Measurements from ENCODE around the gene GRM7. TPM values are rescaled to one million over a fixed set of nuclear protein-coding genes. Genes with fewer than 3 reads are reported as not detected.

GRM7 gene
- polyA plus RNA-seq, 1 experiment, result not detected

DNA sequence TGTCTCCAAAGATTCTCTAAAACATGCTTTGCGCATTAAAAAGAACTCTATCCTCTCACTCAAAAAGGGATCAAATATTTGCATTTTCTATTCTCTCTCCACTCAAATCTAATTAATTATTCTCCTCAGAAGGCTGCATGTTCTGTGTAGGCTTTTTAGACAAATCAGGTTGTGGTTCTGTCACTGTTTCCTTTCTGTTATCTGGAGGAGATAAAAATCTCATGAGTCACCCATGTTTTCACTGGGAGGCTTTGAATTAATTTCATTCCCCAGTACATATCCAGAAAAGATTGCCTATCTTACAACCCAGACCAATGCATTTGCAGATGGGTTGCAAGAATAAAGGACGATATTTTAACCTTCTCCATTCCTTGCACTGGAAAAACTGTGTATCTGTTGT is 446.5 kb downstream of the GRM7 start:
- DNase-seq (ENCODE audit: low read depth, low spot score), result no peak
- CTCF ChIA-PET, result no interaction called here
- POLR2A ChIA-PET, result no interaction called here

DNA sequence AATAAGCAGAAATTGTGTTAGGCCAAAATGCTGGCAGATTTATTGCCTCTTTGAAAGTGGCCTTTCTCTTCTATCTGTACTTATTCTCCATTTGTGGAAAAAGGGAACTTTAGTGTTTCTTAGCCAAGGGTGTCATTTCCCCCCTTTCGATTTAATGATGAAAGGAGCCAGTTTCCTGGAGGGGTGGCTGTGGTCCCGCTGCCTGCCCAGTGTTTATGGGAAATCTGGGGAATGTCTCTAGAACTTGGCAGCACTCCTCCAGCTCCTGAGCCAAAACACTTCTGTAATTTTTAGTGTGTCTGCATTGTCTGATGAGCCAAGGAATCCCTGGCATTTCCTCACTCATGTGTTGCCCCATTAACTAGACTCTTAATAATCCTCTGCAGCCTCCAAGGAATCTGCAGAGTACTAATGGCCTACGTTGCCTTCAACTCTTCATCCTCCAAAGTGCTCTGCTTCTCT is 448.8 kb downstream of the GRM7 start:
- Histone ChIP-seq H3K27me3 (ENCODE audit: control insufficient read depth, insufficient read depth, low read length) (no peaks in the 10 kb centered on the region), H3K27ac (ENCODE audit: low read depth, low read length) (no peak overlapping the region), H3K9me3 (ENCODE audit: control insufficient read depth, insufficient read depth, low read length) (peaks cover 11% of the 10 kb centered on the region), H3K4me3 (ENCODE audit: low read depth, low read length) (no peak overlapping the region)
- TF ChIP-seq, protein P1, sequence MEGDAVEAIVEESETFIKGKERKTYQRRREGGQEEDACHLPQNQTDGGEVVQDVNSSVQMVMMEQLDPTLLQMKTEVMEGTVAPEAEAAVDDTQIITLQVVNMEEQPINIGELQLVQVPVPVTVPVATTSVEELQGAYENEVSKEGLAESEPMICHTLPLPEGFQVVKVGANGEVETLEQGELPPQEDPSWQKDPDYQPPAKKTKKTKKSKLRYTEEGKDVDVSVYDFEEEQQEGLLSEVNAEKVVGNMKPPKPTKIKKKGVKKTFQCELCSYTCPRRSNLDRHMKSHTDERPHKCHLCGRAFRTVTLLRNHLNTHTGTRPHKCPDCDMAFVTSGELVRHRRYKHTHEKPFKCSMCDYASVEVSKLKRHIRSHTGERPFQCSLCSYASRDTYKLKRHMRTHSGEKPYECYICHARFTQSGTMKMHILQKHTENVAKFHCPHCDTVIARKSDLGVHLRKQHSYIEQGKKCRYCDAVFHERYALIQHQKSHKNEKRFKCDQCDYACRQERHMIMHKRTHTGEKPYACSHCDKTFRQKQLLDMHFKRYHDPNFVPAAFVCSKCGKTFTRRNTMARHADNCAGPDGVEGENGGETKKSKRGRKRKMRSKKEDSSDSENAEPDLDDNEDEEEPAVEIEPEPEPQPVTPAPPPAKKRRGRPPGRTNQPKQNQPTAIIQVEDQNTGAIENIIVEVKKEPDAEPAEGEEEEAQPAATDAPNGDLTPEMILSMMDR (IDR thresholded peaks at IDR 0.05; ENCODE audit: low read depth, low read length), result no peak
- POLR2A ChIA-PET, result no interaction called here
- no peak for DNase-seq (ENCODE audit: low read depth, low spot score)
- CTCF ChIA-PET, result no interaction called here

More for the DNA sequence above, 446.5 kb downstream of the GRM7 start:
- H3K27me3 ChIP-seq (ENCODE audit: control insufficient read depth, insufficient read depth, low read length), result no peaks in the 10 kb centered on the region
- TF ChIP-seq, protein P1 (IDR thresholded peaks at IDR 0.05; ENCODE audit: low read depth, low read length), result no peak
- H3K27ac ChIP-seq (ENCODE audit: low read depth, low read length), result no peak overlapping the region
- peaks cover 8% of the 10 kb centered on the region; the same call in 1 of the 2 replicates for H3K9me3 ChIP-seq (ENCODE audit: control insufficient read depth, insufficient read depth, low read length)
- no peak overlapping the region for H3K4me3 ChIP-seq (ENCODE audit: low read depth, low read length)

DNA sequence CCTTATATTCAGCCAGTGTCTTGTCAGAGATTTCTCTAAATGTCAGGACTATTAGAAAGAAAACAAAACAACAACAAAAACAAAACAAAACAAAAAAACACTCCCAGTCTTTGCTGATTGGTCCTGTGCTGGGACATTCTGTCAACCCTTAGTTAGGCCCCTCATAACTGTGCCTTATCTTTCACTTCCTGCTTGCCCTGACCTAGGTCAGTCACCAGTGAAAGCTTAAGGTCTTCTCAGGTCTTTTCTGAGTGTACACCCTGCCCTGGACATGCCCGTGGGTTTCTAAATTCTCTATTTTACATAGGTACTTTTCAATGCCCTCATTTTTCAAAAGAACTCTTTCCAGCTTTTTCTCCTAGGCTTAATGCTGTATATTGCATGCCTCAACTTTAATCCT is 454.1 kb downstream of the GRM7 start:
- DNase-seq (ENCODE audit: low read depth, low spot score), result no peak
- Histone ChIP-seq H3K9me3 (ENCODE audit: control insufficient read depth, insufficient read depth, low read length) (peaks cover 5% of the 10 kb centered on the region), H3K27ac (ENCODE audit: low read depth, low read length) (no peak overlapping the region), H3K27me3 (ENCODE audit: control insufficient read depth, insufficient read depth, low read length) (no peaks in the 10 kb centered on the region), H3K4me3 (ENCODE audit: low read depth, low read length) (no peak overlapping the region)
- POLR2A ChIA-PET, result no interaction called here
- CTCF ChIA-PET, result no interaction called here
- TF ChIP-seq, protein P1 (IDR thresholded peaks at IDR 0.05; ENCODE audit: low read depth, low read length), result no peak

DNA sequence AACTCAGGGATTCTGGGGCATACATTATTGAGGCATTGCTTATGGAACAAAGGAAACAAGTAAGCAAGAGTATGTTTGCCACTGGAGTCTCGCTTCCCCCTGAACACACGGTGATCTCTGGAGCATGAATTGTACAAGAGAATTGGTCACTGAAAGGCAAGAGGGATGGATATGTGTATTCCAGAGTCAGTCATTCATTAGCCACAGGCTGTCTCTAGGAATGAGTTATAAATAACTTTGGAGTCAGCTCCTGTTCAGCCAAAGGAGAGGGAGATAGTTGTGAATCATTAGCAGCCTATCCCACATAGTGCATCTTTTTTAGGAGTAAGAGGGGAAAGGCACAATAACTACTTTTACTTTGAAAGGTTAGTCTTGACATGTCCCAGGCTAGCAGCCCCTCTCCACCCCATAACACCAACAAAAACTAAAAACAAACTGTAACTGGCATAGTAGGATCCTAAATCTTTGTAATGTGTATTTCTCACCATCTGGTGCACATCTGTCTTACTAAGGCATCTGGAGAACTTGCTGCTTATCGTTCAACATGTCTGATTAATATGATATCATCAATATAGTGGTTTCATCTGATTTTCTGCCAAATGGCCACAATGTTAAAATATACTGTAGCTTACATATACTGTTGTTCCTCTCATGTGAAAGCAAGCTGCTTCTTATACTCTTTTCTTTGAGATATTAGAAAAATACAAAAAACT is 462.2 kb downstream of the GRM7 start:
- no peak overlapping the region for H3K27ac ChIP-seq (ENCODE audit: low read depth, low read length)
- peaks cover 3% of the 10 kb centered on the region; the same call in 1 of the 2 replicates for H3K9me3 ChIP-seq (ENCODE audit: control insufficient read depth, insufficient read depth, low read length)
- DNase-seq (ENCODE audit: low read depth, low spot score), result no peak
- TF ChIP-seq, protein P1 (IDR thresholded peaks at IDR 0.05; ENCODE audit: low read depth, low read length), result no peak
- H3K27me3 ChIP-seq (ENCODE audit: control insufficient read depth, insufficient read depth, low read length), result no peaks in the 10 kb centered on the region
- CTCF ChIA-PET, result no interaction called here
- no peak overlapping the region for H3K4me3 ChIP-seq (ENCODE audit: low read depth, low read length)
- POLR2A ChIA-PET, result no interaction called here

DNA sequence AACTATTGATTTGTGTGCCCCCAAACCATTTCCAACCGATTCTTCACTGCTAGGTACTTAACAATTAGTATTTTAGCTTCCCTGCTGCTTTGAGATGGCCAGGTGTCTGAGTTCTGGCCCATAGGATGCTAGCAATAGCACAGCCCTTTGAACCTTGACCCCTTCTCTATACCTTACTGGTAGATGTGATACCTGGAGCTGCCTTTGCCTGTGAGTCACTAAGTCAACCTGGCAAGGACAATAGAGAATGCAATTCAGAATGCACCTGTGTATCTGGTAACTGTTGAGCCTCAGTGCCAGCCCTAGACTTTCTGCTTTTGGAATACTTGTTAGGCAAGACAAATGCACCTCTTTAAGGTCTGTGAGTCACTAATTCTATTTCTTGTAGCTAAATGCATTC is 467.4 kb downstream of the GRM7 start:
- DNase-seq (ENCODE audit: low read depth, low spot score), result no peak
- Histone ChIP-seq H3K27ac (ENCODE audit: low read depth, low read length) (no peak overlapping the region), H3K4me3 (ENCODE audit: low read depth, low read length) (no peak overlapping the region), H3K9me3 (ENCODE audit: control insufficient read depth, insufficient read depth, low read length) (peaks cover 9% of the 10 kb centered on the region; the same call in 1 of the 2 replicates), H3K27me3 (ENCODE audit: control insufficient read depth, insufficient read depth, low read length) (no peaks in the 10 kb centered on the region)
- CTCF ChIA-PET, result no interaction called here
- POLR2A ChIA-PET, result no interaction called here
- TF ChIP-seq, protein P1 (IDR thresholded peaks at IDR 0.05; ENCODE audit: low read depth, low read length), result no peak

All from AG04450 (cell line).